AG08395 (cell line): ENCODE measurements around the gene CR1.
"Not testable (repeated sequence)": the region's sequence is repeated elsewhere in the genome, so short reads cannot be mapped to it uniquely, and the experiment has no call there.

Experiments
- DNase-seq: peaks from one replicate; pipeline ENCODE4 v3.0.0; 2012; ENCODE audit warnings: mixed read lengths, low spot score

Gene CR1

DNA sequence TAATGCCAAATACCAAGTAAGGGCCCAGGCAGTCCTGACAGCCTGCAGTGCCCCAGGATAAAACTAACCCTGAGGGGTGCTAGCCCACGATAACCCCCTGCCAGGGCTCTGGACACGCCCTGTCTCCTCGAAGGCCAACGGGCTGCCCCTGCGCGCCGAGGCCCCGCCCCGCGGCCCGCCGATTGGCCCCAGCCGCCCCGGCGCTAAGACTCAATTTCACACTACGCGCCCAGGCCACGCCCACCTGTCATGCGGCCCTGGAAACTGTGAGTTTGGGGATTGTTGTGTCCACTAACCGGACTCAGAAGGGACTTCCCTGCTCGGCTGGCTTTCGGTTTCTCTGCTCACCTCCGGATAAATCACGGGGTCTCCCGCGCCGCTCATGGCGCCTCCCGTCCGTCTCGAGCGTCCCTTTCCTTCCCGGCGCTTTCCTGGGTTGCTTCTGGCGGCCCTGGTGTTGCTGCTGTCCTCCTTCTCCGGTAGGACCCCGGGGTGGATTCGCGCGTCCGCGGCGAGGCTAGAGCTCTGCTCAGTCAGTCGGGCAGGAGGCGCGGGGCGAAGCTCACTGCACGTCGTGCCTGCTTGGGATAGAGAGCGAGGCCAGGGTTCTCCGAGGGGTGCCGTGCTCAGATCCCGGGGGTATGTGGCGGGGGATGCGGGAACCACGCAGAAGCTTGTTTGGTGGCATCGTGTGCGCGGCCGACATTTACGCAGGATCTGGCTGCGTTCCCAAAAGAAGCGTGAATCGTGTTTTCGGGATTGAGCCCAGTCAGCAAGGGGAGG lies 149.1 kb downstream of the CR1 start, which contains the start of gene CR1L:
CR1L (plus strand) TSS at position 282 of the 783 bp plus-strand sequence; CDS start at position 383, 101 bp downstream.
- peak; percentile 80 for DNase-seq

DNA sequence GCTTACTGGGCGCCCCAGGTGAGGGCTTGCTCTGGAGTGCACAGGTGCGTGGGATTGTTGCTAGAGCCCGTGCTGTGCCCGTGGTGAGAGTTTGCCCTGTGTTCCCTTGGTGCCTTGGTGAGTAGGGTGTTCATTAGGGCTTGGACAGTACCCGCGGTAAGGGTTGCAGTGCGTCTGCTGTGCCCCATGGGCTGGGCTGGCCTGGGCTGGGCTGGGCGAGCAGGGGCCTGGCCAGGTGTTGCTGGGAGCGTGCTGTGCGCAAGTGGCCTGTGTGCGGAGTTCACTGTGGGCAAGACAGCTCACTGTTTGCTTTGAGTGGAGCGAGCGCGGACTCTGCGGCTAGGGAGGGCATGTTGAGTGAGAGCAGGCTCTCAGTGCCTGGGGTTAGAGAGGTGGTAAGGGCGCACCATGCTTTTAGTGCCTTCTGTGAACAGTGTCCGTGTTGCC lies 149.7 kb downstream of the CR1 start:
- DNase-seq = no peak

DNA sequence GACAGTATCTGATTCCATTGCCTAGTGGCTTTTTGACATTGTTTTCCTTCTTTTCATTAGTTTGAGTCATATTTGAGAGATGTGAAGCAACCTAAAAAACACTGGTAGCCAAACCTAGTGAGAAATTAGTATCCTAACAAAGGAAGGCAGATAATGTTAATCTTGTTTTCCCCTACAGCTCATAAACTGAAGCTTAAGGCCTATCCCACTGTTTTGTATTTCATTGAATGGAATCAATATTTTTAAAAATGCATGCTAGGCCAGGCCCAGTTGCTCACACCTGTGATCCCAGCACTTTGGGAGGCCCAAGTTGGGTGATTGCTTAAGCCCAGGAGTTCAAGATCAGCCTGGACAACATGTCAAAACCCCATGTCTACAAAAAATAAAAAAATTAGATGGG lies 150.2 kb downstream of the CR1 start:
- DNase-seq = no peak

DNA sequence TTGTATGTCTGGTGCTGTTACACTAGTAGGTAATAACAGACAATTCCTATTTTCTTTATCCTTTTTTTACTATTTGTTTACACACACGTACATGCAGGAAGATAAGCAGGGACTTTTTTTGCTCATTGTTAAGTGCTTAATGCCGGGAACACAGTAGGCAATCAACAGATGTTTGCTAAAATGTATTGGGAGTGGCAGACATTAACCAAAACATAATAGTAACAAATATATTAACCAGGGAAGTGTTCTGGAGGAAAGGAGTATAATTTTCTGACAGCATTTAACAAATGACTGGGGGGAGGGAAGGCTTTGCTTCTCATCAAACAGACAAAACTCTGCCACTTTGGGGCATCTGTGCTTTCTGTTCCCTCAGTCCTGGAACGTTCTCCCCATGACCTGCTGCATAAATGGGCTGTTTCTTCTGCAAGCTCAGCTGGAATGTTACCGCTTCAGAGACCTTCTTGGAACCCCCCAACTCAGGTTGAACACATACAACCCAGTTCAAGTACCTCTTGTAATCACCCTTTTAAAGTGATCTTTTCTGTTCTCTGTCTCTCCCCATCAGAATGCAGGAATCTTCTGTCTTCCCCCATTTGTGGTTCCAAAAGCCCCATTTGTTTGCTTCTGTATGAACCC lies 151.1 kb downstream of the CR1 start:
- DNase-seq = no peak

DNA sequence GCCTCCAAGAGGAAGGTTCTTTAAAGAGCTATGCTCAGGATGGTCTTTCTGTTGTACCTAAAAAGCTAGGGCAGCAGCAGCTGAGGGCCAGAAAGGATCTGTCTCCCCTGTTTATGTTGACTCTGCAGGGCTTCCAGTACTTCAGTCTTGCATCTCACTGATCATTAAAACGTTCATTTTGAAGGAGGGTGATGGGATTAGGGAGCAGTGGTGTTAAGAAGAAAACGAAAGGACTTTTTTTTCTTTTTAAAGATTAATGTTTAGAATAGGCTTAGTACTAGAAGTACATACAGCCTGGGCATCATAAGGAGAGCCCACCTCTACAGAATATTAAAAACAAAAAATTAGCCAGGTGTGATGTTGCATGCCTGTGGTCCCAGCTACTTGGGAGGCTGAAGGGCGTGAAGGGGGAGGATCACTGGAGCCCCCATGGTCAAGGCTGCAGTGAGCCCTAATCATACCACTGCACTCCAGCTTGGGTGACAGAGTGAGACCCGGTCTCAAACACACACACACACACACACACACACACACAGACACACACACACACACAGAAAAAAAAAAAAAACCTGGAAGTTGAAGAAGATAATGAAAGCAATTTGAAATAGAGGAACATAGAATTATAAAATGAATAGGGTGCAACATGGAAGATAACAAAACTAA lies 151.8 kb downstream of the CR1 start:
- no peak for DNase-seq

DNA sequence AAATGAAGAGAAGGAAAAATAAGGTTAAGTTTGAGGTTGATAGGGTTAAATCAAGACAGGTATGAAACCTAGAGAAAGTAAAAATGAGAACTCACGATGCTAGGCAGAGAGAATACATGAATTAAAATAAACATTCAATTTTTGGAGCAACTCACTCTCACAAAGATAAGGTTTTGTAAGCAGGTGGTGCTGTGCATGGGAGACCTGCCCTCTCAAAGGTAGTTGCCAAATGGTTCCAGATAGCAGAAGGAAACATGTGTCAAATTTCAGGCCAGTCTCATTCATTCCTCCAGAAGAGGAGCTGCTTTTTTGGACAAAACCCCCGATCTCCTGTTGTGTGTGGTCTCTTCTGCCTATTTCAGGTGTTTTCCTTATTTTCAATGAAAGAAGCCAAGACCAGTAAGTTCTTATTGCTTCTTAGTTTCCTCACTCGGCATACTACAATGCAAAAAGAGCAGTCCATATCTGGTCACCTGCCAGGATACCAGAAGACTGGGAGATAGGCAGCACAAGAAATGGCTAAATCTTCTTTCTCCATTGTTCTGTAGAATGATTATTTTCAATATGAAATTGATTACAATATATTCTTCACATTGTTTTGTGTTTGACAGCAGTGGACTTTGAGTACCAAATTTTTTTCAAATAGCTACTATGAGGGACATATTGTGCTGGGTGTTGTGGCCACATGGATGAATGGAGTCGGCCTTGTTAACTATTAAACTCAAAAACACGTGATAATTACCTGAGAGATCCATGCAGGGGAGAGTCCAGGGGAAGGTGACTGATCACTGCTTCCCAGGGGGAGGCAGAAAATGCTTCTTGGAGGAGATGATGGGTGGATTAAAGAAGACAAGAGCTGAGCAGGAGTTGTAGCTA lies 152.6 kb downstream of the CR1 start:
- no peak for DNase-seq

DNA sequence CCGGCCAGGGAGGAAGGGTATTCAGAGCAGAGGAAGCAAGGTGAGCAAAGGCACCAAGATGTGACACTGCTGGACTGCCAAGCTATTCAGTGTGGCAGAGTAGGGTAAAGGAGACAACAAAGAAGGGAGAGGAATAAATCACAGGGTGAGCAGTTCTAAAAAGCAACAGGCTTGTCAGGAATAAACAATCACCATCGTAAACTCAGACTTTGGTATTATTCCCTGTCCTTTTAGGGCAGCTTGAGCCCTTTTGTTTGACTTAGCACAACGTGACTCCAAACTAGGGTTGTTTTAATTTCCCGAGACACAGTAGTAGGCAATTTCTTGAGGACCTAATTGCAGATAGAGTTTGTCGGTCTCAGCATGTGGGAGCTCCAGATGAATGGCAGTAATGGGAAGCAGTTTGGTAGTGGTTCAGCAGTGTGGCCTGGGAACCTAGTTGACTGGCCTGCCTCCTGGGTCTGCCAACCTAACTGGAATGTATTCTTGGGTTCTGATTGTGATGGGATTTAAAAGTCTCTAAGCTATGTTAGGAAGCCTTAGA lies 153.3 kb downstream of the CR1 start:
- no peak for DNase-seq

DNA sequence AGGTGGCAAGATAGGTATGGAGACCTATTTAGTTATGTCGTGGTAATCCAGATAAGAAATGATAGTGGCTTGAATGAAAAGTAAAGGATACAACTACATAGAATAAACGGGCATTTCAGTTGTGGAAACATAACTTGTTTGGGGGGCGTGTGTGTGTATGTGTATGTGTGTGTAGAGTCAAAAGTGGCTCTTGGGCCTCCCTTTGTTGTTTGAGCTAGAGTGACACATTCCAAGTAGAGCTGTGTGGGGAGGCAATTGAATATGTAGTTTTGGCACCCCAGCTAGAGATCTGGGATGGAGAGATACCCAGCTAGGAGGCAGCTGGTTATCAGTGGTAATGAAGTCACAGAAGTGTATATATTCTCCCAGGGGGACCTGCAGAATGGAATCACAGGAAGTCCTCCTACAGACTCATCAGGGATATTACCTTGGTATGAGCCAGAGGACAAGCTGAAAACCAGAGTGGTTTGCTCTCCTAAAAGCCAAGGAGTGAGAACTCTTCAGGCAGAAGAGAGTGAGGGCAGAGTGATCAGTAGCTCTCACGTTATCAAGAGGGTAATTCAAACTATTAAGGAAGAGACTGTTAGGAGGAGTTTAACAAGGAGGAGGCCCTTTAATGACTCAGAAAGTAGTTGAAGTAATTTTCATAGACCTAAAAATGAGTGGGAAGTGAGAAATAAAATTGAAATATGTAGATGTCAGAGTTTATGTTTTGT lies 154.1 kb downstream of the CR1 start:
- no peak for DNase-seq

DNA sequence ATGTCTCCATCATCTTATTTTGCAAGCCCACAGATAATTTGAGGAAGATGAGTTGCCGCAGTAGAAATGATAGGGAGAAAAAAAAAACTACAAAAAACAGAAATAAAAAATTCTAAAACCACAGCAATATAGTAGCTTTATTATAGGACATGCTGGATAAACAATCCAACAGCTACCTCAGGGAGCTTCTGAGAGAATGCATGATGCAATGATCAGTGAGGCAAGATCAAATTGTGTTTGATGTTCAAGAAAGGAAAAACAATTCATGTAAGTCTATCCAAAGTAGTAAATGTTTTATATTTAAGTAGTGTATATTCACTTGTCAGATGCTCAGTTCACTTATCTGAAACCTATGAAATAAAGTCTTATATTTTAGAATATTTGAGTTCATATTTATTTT lies 155.6 kb downstream of the CR1 start:
- no peak for DNase-seq

DNA sequence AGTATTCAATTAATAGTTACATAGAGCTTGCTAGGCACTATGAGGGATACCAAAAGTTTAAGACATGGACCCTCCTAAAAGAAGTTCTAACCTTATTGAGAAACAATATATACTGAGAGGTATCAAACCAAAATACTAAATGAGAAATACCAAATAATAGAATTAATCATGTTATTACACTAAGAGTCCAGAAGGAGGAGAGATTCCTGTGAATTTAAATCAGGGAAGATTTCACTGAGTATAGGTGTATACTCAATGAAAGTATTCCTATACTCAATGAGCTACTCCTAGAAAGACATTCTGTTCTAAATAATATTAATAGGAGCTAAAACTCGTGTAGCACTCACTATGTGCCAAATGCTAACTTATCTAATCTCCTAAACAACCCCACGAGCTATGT lies 158.4 kb downstream of the CR1 start:
- peak; percentile 13 for DNase-seq

DNA sequence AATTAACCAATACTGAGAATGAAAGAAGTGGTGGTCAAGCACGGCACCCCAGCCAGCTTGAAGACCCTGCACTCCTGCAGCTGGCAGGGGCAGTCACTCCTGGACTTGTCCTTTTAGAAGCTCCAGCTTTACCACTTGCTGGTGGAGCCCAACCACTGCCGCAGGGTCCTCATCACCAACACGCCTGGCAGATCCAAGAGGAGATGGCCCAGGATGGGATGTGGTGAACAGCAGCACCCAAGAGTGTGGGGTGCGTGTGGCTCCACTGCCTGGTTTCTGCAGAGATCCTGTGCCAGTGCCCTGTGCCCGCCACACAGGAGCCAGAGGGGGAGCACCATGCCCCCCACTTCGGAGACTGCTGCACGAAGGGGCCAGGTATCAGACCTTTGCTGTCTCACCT lies 162.5 kb downstream of the CR1 start:
- DNase-seq = no peak

DNA sequence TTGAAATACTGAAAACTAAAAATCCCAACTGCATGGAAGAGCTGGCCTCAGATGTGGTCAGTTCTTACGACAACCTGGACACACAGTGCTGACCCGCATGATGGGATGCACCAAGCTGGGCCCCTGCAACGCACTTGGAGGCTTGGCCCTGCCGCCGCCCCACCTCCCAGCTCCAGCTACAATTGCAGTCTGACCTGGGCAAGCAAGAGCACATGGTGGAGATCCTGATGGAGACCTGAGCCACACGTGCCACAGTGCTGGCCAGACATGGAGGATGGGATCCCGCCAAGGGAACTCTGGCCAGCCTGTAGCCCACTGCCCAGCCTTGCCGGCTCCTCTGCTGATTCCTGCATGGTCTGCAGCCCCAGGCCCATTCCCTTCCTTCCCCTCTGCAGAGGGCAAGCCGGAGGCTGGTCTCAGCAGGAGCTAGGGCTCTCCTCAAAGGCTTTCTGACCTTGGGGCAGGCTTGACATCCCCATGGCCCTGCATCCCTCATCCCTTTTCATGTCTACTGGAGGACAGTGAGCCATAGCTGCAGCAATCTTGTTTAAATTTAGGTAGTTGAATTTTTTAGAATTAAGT lies 163.0 kb downstream of the CR1 start:
- no peak for DNase-seq

DNA sequence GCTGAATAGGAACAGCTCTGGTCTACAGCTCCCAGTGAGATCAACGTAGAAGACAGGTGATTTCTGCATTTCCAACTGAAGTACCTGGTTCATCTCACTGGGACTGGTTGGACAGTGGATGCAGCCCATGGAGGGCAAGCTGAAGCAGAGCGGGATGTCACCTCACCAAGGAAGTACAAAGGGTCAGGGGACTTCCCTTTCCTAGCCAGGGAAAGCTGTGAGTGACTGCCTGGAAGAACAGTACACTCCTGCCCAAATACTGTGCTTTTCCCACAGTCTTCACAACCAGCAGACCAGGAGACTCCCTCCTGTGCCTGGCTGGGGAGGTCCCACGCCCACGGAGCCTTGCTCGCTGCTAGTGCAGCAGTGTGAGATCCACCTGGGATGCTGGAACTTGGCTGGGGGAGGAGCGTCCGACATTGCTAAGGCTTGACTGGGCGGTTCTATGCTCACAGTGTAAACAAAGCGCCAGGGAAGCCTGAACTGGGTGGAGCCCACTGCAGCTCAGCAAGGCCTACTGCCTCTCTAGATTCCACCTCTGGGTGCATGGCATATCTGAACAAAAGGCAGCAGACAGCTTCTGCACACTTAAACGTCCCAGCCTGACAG lies 163.7 kb downstream of the CR1 start:
- no peak for DNase-seq

DNA sequence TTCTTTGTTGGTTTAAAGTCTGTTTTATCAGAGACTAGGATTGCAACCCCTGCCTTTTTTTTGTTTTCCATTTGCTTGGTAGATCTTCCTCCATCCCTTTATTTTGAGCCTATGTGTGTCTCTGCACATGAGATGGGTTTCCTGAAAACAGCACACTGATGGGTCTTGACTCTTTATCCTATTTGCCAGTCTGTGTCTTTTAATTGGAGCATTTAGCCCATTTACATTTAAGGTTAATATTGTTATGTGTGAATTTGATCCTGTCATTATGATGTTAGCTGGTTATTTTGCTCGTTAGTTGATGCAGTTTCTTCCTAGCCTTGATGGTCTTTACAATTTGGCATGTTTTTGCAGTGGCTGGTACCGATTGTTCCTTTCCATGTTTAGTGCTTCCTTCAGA lies 165.5 kb downstream of the CR1 start:
- DNase-seq = not testable (repeated sequence)

DNA sequence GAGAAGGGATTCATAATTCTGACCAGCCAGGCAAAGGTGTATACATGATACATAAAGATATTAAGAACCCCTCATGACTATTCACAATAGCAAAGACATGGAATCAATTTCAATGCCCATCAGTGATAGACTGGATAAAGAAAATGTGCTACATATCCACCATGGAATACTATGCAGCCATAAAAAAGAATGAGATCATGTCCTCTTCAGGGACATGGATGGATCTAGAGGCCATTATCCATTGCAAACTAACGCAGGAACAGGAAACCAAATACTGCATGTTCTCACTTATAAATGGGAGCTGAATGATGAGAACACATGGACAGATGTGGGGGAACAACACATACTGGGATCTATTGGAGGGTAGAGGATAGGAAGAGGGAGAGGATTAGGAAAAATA lies 170.4 kb downstream of the CR1 start:
- no peak for DNase-seq

DNA sequence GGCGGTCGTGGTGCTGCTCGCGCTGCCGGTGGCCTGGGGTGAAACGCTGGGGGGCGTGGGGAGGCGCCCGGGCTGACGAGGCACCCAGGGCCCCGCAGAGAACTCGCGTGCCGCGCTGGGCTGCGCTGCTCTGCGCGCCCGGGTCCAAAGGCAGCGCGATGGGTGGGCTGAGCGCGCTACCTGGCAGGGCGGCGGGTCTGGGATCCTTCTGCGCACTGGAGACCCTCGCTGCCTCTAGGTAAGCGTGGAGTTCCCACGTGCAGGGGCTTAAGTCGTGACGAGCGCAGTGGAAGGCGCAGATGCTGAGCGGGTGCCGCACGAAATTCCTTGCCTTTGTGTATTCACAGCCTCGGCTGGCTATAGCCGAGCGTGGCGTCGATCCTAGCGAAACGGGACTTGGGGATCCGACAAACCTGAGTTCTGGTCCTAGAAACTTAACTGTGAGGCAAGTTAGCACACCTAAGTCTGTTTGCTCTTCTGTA lies 173.6 kb downstream of the CR1 start:
- no peak for DNase-seq

DNA sequence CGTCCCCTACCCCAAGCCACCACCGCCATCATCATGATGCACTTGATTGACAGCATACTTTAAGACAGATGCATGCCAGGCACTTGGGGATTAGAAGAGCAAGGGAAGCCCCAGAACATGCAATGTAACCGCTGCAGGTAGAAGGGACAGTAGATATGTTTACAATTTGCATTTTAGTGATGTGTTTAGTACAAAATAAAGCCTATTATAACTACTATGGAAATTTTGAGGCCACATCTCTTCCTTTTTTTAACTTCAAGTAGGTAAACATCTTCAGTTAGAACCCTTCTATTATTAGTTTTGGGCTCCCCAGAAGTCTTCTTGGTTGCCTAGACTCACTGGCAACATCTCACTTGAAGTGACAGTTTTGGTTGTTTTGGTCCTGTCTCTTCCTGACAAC lies 174.2 kb downstream of the CR1 start:
- no peak for DNase-seq

DNA sequence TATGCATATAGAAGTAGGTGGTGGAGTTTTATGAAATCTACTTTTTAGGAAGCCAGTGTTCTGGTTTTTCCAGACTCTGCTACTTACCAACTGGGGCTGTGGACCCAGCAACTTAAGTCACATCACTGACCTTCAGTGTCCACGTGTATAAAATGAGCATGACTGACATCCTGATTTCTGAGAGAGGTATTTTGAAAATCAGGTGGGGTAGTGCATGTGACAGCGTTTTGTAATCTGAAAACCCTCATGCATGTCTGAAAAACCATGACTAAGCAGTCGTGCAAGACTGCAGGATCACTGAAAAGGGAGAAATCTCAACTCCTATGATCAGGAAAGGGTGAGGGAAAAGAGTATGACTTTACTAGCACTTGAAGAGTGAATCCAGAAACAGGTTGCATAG lies 175.0 kb downstream of the CR1 start:
- no peak for DNase-seq

DNA sequence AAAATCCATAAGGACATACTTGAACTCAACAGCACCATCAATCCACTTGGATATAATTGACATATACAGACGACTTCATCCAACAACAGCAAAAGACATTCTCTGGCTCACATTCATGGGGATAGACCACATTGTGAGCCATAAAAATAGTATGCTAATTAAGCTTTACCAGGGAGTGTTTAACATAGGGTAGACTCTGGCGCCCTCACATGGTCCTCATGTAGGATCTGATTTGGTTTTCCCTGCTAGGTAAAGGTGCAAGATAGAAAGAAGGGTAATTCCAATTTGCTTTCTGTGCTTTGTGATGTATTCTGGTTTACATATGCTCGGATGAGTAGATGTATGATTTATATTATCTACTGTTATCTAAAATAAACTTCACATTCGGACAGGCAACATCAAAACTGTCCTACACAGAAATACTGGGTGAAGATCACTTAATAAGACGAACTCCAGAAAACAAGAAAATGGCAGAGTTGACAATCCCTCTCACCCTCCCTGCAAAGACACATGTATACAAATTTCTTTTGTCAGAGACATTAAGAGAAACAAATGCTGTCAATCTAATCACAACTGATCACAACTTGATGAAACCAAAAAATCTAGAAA lies 176.7 kb downstream of the CR1 start:
- peak; percentile 30 for DNase-seq

DNA sequence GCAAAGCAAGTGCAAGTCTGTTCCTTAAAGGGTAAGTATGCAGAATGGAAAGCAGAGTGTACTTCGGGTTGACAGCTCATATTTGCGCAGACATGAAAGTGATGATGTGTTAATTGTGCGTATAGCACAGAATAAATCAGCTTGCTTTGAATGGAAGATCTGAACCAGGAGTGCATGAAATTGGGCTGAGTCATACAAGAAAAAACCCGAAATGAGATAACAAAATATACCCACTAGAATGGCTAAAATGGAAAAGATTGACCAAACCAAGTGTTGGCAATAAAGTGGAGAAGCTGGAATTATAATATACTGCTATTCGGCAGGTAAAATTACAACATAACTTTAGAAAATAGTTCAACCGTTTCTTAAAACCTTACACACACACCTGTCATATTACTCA lies 177.4 kb downstream of the CR1 start:
- no peak for DNase-seq
